HG03025 (cell line): ENCODE results near the gene PTPN3.
"Not testable (repeated sequence)": the region's sequence is repeated elsewhere in the genome, so short reads cannot be mapped to it uniquely, and the experiment has no call there.

ENCODE experiments used
- ATAC-seq: cut with Tn5 transposase; IDR thresholded peaks from one replicate; pipeline ENCODE4 v1.9.1; 2021; ENCODE audit warnings: mild to moderate bottlenecking, moderate library complexity; ENCODE audit not compliant: unreplicated experiment, low FRiP score

PTPN3 gene, protein sequence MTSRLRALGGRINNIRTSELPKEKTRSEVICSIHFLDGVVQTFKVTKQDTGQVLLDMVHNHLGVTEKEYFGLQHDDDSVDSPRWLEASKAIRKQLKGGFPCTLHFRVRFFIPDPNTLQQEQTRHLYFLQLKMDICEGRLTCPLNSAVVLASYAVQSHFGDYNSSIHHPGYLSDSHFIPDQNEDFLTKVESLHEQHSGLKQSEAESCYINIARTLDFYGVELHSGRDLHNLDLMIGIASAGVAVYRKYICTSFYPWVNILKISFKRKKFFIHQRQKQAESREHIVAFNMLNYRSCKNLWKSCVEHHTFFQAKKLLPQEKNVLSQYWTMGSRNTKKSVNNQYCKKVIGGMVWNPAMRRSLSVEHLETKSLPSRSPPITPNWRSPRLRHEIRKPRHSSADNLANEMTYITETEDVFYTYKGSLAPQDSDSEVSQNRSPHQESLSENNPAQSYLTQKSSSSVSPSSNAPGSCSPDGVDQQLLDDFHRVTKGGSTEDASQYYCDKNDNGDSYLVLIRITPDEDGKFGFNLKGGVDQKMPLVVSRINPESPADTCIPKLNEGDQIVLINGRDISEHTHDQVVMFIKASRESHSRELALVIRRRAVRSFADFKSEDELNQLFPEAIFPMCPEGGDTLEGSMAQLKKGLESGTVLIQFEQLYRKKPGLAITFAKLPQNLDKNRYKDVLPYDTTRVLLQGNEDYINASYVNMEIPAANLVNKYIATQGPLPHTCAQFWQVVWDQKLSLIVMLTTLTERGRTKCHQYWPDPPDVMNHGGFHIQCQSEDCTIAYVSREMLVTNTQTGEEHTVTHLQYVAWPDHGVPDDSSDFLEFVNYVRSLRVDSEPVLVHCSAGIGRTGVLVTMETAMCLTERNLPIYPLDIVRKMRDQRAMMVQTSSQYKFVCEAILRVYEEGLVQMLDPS

DNA sequence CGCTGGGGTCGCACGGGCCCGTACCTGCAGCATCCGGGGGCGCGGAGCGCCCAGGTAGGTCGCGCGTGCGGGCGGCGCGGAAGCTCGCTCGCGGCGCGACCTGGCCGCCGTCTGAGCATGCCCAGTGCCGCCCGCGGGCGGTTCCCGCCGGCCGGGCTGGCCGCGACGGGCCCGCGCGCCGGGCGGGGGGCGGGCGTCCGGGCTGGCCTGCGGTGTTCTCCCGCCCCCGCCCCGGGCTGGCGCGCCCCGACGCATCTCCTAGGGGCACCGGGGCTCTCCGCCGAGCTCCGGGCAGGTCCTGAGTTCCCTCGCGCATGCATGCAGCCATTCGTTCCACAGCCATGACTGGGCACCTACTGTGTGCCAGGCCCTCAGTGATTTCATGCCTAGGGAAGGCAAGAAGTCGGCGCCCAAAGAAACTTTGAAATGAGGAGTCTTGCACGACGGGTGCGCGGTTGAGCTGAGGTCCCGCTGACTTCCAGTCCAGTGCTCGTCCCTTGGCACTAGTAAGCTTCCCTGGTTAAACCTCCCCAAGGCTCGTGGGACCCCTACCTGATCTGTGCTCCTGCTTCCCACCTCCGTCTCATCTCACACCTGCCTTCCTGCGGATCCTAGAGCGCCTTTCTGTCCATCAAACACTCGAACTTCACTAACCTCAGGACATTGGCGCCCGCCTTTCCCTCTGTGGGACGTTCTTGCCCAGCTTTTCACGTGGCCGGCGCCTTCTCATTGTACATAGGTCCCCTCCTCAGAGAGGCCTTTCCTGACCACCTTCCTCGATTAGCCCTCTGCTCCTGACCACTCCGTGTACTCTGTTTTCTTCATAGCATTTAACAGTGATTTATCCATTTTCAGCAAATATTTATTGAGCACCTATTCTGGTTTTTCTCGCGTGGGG, at the start of gene PTPN3:
Gene PTPN3 (minus strand): TSS at position 113 of the 898 bp plus-strand sequence. CDS start 34,873 bp downstream, outside the sequence.
- ATAC-seq: no peak

DNA sequence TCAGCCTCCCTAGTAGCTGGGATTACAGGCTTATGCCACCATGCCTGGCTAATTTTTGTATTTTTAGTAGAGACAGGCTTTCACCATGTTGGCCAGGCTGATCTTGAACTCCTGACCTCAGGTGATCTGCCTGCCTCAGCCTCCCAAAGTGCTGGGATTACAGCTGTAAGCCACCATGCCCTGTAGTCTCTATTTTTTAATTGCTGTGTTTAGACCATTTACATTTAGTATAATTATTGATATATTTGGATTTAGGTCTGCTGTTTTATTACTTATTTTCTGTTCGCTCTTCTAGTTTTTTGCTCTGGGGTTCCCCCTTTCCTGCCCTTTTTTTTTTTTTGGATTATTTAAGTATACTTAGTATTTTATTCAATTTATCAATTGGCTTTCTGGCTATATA, 46.8 kb upstream of the PTPN3 start:
- ATAC-seq: not testable (repeated sequence)

DNA sequence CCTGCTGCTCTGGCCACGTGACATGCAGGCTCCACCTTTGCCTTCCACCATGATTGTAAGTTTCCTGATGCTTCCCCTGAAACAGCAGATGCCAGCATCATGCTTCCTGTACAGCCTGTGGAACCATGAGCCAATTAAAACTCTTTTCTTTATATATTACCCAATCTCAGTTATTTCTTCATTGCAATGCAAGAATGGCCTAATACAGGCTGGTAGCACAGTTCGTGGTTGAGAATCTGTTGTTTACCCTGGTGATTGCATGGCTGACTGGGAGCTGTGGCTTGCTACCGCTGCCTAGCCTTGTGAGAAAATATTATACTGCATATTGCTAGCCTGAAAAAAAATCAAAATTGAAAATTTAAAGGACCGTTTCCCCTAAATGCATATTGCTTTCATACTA, 44.8 kb upstream of the PTPN3 start:
- no peak for ATAC-seq

DNA sequence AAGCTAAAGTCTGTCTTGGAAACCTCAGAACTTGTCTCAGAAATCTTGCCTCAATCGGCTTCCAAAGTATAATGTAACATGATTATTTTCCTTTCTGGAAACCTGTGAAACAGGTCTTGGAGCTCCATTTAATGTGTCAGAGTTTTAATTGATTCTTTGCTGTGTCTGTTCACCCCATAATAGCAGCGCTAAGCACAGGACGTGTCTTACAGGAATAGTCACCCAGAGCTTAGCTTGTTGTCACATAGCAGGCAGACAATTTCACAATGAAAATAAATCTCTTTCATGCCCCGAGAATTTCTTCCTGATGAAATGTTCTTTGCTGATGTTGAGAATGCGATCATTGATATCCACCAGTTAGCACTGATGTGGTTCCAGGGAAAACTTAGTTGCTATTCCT, 40.2 kb upstream of the PTPN3 start:
- ATAC-seq: no peak

DNA sequence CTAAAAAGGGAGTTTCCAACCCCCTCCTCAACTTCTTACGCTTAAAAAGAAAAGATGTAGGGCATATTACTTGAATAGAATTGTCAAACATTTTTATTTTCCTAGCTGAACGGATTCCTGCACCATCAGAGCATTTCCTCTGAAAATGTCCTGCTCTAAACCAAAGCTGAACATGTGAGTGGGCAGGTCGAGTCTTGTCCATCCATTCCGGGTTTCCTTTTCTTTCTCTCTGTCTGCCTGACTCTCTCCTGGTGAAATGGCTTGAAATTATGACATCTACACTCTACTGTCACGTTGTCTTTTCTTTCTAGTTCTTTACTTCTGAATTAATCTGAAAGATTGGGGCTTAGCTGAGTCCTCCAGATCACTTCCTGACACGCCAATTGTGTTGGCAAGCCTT, 39.2 kb upstream of the PTPN3 start:
- no peak for ATAC-seq

DNA sequence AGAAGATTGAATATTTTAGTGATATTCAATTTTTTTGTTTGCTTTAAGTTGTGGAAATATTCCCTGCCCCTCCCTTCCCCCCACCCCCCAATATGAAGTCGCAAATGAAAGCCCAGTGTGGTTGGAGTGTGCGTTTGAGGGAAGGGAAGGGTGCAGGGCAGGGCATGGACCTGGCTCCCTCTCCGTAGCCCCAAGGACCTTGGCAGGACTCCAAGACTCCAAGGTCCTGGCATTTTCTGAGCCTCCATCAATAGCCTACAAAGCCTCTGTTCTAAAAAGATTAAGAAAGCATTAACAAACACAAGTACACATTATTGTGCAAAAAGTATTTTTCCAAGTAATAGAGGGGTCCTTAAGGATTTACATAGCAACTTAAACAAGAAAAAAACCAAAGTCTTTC, 38.8 kb upstream of the PTPN3 start:
- ATAC-seq: no peak

DNA sequence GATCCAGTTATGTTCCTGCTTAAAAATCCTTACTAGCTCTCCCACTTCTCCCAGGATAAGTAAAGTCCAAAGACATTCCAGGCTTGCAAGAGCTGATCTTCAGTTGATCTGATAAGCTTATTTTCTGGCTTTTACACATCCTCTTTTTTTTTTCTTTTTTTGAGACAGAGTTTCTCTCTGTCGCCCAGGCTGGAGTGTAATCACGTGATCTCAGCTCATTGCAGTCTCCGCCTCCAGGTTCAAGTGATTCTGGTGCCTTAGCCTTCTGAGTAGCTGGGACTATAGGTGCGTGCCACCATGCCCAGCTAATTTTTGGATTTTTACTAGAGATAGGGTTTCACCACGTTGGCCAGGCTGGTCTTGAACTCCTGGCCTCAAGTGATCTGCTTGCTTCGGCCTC, 37.3 kb upstream of the PTPN3 start:
- ATAC-seq: no peak

DNA sequence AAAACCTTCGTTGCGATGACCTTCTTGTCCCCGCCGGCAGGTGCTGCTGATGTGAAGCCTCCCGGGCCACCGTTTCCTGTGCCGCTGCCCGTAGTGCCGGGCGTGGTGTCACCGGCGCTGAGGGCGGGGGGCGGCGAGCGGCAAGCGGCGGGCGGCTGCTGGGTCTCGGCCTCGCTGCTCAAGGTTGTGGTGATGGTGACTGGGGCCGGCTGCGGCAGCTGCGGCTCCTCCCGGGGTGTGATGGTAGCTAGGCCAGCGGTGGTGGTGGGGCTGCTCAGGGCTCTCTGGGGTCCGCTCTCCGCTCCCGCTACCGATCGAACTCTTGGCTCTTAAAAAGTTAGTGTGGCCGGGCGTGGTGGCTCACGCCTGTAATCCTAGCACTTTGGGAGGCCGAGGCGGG, 36.0 kb upstream of the PTPN3 start:
- no peak for ATAC-seq

DNA sequence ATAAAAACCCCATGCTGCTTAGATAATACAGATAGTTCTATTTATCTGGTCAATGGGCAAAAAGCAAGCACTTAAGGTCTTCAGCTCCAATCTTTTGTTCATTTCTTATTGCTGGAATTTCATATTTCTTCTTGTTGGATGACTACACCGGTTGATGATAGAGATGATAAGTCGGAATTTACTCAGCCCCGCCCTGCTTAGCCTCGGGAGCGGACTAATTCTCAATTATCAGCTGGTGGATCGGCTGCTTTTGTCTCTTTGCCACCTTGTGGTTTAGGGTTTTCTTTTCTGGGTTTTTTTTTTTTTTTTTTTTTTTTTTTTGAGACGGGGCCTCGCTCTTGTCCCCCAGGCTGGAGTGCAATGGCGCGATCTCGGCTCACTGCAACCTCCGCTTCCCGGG, 34.5 kb upstream of the PTPN3 start:
- ATAC-seq: not testable (repeated sequence)

DNA sequence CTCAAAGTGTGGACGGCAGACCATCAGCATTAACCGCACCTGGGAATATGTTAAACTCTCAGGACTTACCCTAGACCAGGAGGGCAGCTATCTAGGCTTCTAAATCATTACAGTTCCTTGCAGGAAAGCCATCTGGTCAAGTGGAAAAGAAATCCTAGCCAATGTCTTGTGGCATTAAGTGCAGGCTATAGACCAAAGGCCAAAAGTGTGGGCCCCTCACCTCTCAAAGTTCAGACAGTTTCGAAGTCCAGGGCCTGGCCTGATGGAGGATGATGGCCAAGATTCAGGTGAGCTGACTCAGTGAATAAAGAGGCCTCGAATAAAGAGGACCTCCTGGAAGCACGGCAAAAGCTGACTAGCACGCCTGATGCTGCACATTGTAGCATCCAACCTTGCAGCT, 24.0 kb upstream of the PTPN3 start:
- ATAC-seq: no peak

DNA sequence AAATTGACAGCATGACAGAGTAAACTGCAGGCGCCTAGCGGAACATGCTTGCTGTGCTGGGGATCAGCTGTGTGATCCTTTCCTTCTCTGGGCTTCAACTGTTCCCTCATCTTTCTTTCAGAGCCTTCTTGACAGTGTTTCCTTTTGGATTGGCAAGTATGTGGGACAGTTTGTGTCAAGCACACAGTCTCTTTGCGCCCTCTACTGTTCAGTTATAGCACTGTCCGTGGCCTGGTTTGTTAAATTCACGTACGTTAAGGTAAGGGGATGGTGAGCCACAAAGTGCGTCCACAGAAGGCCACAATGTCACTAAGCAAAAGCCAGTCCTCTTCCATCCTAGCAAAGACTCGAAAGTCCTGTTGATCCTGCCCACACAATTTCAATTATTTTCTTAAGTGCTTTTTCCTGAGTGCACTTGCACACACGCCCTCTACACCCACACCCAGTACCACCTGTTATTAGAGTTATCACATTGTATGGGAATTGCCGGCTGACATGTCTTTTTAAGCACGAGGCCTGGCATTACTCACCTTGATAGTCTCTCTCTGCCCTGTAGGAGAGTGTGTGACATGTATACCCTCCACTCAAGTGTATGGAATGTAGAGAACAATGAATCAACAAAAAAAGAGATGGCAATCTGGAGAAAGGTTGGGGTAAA, 22.5 kb upstream of the PTPN3 start:
- no peak for ATAC-seq

DNA sequence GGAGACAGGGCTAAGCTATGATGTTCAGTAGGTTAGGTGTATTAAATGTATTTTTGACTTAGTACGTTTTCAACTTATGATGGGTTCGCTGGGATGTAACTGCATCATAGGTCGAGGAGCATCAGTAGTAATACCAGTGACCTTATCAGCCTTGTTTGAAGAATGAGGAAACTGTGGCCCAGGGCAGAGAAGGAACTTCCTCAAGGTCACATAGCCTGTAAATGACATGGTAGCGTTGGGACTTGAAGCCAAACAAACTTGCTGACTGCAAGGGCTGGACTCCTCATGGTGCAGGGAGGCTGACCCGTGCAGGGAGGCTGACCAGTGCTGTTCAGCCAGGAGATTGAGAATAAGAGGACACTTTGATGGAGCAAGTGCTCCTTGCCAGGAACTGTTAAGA, 21.3 kb upstream of the PTPN3 start:
- no peak for ATAC-seq

DNA sequence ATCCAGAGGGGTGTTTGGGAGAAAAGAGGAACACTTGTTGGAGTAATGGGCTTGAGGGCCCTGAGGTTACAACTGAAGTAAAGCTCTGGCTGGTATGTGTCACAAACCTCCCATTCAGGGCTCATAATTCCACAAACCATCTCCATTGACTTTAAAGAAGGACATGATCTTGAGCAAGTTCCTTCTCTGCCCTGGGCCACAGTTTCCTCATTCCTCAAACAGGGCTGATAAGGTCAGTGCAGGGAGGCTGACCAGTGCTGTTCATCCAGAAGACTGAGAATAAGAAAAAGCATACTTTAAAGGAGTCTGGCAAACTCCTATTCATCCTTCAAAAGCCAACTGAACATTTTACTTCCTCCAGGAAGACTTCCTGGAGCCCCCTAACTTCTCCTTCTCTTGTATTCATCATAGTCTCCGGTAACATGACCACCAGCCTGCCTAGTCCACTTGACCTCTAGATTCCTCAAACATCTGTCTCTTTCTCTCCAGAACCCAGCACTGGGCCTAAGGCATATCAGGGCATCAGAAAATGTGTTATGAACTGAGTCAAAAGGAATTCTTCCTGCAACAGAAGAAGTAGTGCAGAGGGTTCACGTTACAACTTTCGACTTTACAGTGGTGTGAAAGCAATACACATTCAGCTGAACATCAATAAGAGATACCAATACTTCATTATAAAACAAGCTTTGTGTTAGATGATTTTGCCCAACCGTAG, 20.7 kb upstream of the PTPN3 start:
- ATAC-seq: no peak

DNA sequence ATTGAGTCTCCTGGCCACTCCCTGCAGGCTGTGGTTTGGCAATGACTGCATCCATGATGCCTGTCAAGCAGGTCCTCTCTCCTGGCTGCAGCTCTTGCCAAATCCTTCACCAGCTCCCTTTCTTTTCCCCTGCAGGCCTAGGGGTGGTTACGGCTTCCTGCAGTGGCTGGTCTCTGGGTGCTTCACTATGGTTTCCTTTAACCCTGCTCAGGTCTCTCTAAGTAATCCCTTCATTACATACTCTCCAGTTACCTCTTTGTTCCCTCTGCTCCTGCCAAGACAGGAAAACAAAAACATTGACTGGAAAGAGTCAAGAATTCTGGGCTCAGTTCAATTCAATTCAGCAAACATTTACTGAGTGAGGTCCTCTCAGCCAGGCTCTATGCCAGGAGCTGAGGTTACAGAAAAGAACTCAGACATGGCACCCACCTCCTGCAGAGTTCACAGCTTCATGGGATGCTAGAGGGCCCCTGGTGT, 19.8 kb upstream of the PTPN3 start:
- no peak for ATAC-seq

DNA sequence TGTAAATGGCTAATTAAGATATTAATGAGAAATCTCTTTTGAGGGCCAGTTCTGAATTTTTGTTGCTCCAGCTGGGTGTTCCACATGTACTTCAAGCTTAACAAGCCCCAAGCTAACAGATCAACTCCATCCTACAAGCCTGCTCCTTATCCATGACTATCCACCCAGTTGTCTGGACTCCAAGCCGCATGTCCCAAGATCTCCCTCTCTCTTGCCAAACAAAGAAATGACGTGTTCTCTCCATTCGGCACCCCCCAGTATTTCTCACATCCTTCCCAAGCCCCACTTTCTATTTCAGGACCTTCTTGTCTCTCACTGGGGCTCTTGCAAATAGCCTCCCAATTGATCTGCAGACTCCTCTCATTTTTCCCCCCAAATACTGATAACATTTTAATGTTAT, 15.8 kb upstream of the PTPN3 start:
- no peak for ATAC-seq

DNA sequence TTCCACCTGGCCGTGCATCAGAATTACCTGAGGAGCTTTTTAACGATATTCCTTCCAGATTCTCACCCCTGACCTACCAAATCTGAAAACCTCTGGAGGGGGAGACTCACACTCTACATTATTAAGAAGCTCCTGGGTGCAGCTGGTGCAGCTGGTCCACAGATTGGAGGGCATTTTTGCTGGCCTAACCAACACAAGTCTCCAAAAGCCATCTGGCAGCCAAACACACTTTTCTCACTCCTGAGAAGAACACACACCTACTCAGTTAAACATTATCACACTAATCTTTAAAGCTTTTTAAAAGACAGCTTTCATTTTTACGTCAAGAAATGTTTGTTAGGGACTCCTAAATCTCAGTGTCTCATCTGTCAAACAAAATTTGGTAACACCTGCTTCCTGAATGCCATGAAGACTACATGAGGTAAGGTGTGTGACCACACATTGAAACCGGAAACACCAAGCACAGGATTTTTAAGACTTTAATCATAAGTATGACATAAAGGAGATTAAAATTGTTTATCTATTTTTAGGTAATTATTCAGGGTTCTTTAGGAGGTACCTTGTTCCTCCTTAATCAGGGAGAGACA, 14.2 kb upstream of the PTPN3 start:
- no peak for ATAC-seq

DNA sequence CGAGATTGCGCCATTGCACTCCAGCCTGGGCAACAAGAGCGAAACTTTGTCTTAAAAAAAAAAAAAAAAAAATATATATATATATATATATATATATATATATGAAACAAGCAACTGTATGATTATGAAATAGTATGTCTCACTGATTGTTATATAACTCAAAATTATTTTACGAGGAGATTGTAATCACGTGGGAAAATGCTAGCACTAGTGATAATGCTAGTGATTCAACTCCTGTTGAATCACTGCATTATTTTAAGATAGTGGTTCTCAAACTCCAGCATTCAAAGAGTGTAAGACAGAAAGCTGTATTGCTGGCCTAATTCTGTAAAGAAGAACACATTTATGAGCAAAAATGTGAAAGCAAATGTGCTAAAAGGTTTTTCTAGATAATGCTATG, 12.4 kb upstream of the PTPN3 start:
- no peak for ATAC-seq

DNA sequence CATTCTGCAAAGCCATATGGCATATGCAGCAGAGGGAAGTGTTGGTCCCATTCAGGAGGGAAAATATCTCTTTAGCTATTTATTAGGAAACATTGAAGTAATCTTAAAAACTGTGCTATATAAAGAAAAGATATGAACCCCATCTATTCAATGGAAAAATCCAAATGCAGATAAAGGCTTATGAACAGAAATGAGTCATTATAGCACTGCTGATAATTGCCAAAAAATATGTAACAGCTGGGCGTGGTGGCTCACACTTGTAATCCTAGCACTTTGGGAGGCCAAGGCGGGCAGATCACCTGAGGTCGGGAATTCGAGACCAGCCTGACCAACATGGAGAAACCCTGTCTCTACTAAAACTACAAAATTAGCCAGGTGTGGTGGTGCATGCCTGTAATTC, 11.9 kb upstream of the PTPN3 start:
- ATAC-seq: not testable (repeated sequence)

DNA sequence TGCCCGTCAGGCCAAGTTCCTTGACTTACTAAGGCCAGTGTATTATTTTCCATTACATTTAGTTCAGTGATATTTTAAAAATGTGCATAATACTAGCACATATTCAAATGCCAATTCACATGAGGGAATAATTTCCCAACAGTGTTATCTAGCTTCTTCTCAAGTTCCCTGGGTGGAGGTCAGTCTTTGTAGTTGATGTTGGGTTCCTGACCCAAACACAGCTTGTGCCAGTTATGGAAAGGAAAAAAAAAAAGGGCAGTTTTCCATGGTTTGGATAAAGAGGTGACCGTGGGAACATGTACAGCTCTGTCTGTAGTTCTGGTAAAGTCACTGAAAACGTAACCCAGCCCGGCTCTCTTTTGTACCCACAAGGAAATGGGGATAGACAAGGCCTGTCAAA, 11.5 kb upstream of the PTPN3 start:
- no peak for ATAC-seq
